Stimulated activated CD8-positive, alpha-beta memory T cell treated with anti-CD3 and anti-CD28 coated beads, Interleukin-7, amount 100 ng/mL, for 4 hours (primary cell): ENCODE data around the gene GPD1L.
"Not testable (repeated sequence)": the region's sequence is repeated elsewhere in the genome, so short reads cannot be mapped to it uniquely, and the experiment has no call there.

ENCODE experiments used
- DNase-seq, 2 donors: peaks; one replicate each; pipeline ENCODE4 v3.0.0-alpha.2; 2020; ENCODE audit warnings: low read depth in 2 of 2

GPD1L gene

GRCh38 chr3:32180141-32180784 lies 73.8 kb downstream of the GPD1L start:
- no peak for DNase-seq

- no peak for DNase-seq
Observed at GRCh38 chr3:32181365-32181764, 74.9 kb downstream of the GPD1L start.

DNA sequence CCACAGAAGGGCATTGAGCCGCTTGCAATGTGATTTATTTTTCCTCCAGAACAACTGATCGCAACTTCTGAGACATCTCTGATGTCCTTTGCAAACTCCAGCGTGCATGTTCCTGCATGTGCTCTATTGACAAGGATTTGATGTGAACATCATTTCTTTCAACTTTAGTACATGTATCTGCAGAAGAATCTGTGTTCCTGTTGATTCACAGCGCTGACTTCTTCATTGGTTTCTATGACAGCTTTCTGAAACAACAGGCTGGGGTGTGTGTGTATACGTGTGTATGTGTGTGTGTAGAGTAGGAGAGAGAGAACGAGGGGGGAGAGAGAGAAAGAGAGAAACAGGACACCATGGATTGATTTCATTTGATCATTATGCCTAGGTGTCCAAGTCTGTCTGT lies 75.4 kb downstream of the GPD1L start:
- DNase-seq = no peak

DNA sequence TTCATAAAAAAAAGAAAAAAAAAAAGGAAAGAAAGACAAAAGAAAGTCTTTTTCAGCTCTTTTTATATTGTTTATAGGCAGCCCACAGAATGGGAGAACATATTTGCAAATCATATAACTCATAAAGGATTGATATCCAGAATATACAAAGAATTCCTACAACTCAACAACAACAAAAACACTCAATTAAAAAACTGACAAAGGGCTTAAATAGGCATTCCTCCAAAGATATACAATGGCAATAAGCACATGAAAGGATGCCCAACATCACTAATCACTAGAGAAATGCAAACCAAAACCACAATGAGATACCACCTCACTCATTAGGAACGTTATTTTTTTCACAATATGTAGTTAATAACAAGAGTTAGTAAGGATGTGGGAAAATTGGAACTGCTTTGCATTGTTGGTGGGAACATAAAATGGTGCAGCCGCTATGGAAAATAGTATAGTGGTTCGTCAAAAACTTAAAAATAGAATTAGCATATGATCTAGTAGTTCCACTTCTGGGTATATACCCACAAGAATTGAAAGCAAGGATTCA lies 77.8 kb downstream of the GPD1L start:
- no peak for DNase-seq

- no peak for DNase-seq
Observed at GRCh38 chr3:32186097-32186496, 79.7 kb downstream of the GPD1L start.

DNA sequence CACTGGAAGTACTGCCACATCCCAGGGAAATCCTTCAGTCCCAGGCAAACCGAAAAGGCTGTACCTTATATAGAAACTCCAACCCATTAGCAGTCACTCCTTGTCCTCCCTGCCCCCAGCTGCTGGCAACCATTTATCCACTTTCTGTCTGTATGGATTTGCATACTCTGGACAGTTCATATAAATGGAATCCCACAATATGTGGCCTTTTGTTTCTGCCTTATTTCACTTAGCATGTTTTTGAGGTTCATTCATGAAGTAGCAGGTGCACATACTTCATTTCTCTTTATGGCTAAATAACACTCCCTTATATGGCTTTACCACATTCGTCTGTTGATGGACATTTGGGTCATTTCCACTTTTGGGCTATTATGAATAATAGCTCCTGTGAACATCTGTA lies 80.5 kb downstream of the GPD1L start:
- no peak for DNase-seq

GRCh38 chr3:32189693-32190092 lies 83.3 kb downstream of the GPD1L start:
- no peak for DNase-seq

- not testable (repeated sequence) for DNase-seq
Observed at GRCh38 chr3:32190556-32190955, 84.1 kb downstream of the GPD1L start.

DNA sequence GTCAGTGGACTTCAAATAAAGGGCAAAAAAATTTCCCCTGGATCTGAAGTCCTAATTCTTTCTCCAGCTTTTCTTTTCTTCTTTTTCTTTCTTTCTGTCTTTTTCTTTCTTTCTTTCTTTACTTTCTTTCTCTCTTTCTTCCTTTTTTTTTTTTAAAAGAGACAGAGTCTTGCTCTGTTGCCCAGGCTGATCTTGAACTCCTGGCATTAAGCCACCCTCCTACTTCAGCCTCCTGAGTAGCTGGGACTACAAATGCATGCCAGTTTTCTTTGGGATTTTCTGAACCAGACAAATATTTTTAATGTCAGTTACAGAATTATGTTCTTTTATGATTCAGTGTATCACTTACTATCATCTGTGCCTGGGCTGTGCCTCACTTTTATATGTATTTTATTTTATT lies 86.7 kb downstream of the GPD1L start:
- no peak for DNase-seq

- no peak for DNase-seq
Observed at GRCh38 chr3:32194653-32195052, 88.2 kb downstream of the GPD1L start.

DNA sequence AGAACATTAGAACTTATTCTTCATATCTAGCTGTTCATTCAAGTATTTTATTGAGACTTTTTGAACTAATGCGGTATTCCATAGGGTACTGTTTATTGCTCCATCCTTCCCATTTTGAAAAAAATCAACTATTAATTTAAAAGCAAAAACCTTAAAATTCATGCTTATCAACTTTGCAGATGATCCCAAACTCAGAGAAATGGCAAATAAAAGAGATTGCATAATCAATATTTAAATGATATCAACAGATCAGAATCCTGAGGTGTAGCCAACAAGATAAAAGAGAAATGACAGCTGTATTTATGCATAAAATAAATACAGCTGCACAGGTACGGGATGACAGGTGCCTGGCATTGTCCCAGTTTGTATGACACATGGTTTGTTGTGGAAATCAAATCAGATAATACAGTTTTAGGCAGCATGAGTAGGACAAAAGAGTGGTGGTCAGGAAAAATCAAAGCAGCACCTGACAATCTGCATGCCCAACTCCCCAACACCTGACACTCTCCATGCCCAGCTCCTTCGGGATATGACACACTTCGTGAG lies 89.6 kb downstream of the GPD1L start:
- DNase-seq = no peak

DNA sequence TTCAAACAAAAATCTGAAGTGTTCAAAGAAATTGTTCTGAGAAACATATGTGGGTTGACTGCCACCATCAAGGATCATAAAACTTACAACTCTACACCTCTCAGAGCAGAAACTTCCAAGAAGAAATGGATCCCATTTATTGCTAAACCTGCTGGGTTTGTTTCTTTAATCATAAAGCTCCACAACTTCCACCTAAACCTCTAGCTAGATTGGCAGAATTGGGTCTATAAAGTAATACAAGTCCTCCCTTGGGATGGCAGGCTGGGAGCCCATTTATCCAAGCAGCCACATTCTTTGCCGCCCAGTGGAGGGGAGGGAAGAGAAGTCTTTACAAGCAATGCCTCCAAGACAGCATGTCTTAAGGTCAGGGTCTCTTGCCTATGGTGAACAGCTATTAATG lies 91.6 kb downstream of the GPD1L start:
- DNase-seq = no peak

DNA sequence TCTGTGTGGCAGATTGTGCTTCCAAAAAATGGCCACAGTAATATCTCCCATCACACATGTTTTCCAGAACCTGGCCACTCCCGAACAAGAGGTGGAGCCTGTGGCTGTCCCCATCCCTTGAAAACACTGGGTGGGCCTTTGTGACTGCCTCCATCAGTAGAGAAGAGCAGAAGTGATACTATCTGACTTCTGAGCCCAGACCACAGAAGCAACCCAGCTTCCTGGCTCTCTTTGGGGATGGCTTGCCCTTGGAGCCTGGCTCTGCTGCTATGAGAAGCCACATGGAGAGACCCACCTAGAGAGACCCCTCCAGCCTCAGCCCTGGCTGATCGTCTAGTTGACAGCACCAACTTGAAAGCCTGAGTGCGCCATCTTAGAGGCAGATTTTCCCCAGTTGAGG lies 92.3 kb downstream of the GPD1L start:
- no peak for DNase-seq

GRCh38 chr3:32200490-32200889 lies 94.1 kb downstream of the GPD1L start:
- DNase-seq = no peak

DNA sequence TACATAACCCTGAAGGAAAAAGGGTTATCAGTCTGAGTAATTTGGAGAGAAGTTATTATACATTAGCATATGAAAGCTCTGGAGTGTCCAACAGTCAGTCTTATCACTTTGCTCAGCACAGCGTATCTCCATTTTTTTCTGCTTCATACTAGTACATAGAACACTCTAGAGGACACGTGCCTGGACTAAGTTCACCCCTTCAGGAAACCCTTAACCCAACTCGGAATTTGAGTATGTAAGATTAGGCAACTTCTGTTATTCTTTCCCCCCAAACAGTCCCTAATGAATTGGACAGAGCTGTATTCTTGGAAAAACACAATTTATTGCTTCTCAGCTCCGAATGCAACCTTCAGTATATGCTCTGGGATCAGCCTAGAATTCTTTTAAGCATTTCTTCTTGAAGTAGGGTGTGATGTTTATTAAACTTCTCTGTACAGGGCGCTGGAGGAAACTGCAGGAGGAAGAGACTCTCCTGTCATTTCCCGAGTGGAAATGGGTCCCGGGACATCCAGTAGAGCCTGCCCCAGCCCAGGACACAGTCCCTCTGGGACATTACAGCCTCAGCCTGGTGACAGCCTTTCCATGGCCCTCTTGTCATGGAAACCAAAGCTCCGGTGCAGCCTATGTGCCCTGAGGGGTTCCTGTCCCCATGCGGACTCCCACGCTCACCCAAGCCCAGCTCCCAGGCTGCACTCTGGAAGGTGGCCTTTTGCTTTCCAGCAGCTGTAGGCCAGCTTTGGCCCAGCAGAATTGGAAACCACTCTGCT lies 94.8 kb downstream of the GPD1L start:
- DNase-seq = no peak

DNA sequence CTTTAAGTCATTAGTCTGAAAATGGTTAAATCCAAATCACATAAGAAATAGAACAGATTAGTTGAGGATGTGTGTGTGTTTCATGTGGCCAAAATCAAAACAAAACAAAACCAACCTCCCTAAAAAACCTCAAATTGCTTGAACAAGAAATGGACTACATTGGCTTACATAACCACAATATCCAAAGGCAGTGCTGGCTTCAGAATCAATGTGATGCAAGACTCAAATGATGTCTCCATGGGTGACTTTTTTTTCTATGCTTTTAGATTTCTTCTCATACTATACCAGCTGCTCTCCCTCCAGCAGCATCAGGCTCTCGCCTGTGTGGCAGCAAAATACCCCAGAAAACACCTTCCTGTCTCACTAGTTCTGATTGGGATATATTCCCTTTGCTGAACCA lies 96.1 kb downstream of the GPD1L start:
- no peak for DNase-seq

- no peak for DNase-seq
Observed at GRCh38 chr3:32203854-32204253, 97.4 kb downstream of the GPD1L start.

DNA sequence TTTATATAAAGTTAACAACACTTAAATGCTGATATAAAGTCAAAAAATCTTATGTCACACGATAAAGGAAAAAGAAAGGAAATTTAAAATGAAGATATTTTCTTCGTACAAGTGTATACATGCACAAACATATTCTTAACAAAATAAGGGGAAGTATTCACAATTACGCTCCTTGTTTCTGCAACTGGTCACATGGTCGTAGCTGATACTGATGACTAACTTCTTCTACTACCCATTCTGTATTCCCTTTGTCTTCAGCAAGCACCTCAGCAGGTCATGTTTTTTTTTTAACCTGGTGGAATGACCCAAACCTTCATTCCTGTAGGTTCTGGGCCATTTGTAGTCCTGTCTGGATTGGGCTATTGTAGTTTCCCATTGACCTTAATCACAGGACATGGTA lies 102.0 kb downstream of the GPD1L start:
- DNase-seq = no peak

- no peak for DNase-seq
Observed at GRCh38 chr3:32215185-32215584, 108.8 kb downstream of the GPD1L start.

GRCh38 chr3:32216172-32216783 lies 109.9 kb downstream of the GPD1L start:
- DNase-seq = no peak

DNA sequence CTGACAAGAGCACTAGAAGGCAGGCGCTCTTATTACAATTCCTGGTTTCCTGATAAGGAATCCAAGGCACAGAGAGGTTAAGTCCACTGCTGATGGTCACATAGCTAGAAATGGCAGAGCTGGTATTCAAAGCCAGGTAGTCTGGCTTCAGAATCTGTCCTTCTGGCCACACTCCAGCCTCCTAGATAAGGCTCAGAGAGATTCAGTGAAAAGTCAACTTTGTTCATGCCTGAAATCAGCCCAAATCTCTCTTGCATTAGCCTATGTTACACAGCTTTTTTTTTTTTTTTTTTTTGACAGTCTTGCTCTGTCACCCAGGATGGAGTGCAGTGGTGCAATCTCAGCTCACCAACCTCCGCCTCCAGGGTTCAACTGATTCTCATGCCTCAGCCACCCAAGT lies 110.9 kb downstream of the GPD1L start:
- no peak for DNase-seq
